ENCODE results near the gene KCNH2.

The KCNH2 gene

GRCh38 chr7:150957133-150958020, 20.7 kb downstream of the KCNH2 start:
- no peak for DNase-seq

GRCh38 chr7:150956395-150957132, 21.6 kb downstream of the KCNH2 start:
- DNase-seq = no peak

GRCh38 chr7:150955519-150956394, 22.4 kb downstream of the KCNH2 start:
- DNase-seq = no peak

GRCh38 chr7:150954986-150955518, 23.1 kb downstream of the KCNH2 start:
- no peak for DNase-seq

GRCh38 chr7:150954201-150954985, 23.7 kb downstream of the KCNH2 start:
- no peak for DNase-seq

- no peak for DNase-seq
Observed at GRCh38 chr7:150953061-150953997, 24.8 kb downstream of the KCNH2 start.

GRCh38 chr7:150952331-150953050, 25.6 kb downstream of the KCNH2 start:
- no peak for DNase-seq

- DNase-seq = no peak
Observed at GRCh38 chr7:150951521-150951920, 26.6 kb downstream of the KCNH2 start.

- DNase-seq = no peak
Observed at GRCh38 chr7:150951181-150951520, 27.0 kb downstream of the KCNH2 start.

- no peak for DNase-seq
Observed at GRCh38 chr7:150950496-150951180, 27.5 kb downstream of the KCNH2 start.

GRCh38 chr7:150949971-150950491, 28.1 kb downstream of the KCNH2 start:
- no peak for DNase-seq

GRCh38 chr7:150949564-150949963, 28.6 kb downstream of the KCNH2 start:
- no peak for DNase-seq

- DNase-seq = no peak
Observed at GRCh38 chr7:150948791-150949251, 29.3 kb downstream of the KCNH2 start.

GRCh38 chr7:150947761-150948651, 30.1 kb downstream of the KCNH2 start:
- no peak for DNase-seq

GRCh38 chr7:150947241-150947745, 30.8 kb downstream of the KCNH2 start:
- no peak for DNase-seq

- no peak for DNase-seq
Observed at GRCh38 chr7:150946421-150947240, 31.5 kb downstream of the KCNH2 start.

All from central memory CD4-positive, alpha-beta T cell (primary cell).